Fibroblast of villous mesenchyme (primary cell): ENCODE data around the gene MYRF. TPM values are rescaled to one million over a fixed set of nuclear protein-coding genes. Genes with fewer than 3 reads are reported as not detected.

Source experiments
- DNase-seq: peaks from one replicate; pipeline ENCODE4 v3.0.0-alpha.2; 2010; ENCODE audit warnings: low read depth
- H3K4me3 ChIP-seq: 2 replicates; pipeline ENCODE4 v1.5.1; 2011; ENCODE audit warnings: low read depth, mild to moderate bottlenecking, low read length
- total RNA-seq: library from RNA; depleted of rRNA; stranded (reverse); fragments of >200 nt; gene quantifications from 2 replicates; pipeline ENCODE4 v1.2.3, GENCODE V29; 2012
- TF ChIP-seq, protein P1 (sequence below): IDR thresholded peaks from 2 replicates; pipeline ENCODE4 v1.5.1; 2012; ENCODE audit warnings: low read depth, mild to moderate bottlenecking, low read length; ENCODE audit not compliant: insufficient read depth

The MYRF gene
- total RNA-seq, 1 donor, result 2.6 TPM

DNA sequence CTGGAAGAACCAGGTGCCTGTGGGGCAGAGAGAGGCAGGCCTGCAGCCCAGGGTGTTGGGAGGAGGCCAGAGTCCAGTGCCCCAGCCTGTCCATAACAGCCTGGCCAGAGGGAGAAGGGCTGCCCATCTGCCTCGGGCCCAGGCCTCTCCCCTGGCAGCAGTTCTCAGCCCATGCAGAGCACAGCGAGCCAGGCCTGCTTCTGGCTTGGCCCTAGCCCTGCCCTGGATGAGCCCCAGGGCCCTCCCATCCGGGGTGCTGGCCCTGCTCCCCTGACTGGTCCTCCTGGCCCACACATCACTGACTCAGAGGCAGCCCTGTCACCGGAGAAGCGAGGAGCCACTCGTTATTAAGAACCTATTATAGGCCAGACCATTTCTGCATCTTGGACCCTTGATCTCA is 19.7 kb upstream of the MYRF start:
- no peak overlapping the region for H3K4me3 ChIP-seq
- TF ChIP-seq, protein P1, sequence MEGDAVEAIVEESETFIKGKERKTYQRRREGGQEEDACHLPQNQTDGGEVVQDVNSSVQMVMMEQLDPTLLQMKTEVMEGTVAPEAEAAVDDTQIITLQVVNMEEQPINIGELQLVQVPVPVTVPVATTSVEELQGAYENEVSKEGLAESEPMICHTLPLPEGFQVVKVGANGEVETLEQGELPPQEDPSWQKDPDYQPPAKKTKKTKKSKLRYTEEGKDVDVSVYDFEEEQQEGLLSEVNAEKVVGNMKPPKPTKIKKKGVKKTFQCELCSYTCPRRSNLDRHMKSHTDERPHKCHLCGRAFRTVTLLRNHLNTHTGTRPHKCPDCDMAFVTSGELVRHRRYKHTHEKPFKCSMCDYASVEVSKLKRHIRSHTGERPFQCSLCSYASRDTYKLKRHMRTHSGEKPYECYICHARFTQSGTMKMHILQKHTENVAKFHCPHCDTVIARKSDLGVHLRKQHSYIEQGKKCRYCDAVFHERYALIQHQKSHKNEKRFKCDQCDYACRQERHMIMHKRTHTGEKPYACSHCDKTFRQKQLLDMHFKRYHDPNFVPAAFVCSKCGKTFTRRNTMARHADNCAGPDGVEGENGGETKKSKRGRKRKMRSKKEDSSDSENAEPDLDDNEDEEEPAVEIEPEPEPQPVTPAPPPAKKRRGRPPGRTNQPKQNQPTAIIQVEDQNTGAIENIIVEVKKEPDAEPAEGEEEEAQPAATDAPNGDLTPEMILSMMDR, result no peak
- peak; percentile 23 for DNase-seq

DNA sequence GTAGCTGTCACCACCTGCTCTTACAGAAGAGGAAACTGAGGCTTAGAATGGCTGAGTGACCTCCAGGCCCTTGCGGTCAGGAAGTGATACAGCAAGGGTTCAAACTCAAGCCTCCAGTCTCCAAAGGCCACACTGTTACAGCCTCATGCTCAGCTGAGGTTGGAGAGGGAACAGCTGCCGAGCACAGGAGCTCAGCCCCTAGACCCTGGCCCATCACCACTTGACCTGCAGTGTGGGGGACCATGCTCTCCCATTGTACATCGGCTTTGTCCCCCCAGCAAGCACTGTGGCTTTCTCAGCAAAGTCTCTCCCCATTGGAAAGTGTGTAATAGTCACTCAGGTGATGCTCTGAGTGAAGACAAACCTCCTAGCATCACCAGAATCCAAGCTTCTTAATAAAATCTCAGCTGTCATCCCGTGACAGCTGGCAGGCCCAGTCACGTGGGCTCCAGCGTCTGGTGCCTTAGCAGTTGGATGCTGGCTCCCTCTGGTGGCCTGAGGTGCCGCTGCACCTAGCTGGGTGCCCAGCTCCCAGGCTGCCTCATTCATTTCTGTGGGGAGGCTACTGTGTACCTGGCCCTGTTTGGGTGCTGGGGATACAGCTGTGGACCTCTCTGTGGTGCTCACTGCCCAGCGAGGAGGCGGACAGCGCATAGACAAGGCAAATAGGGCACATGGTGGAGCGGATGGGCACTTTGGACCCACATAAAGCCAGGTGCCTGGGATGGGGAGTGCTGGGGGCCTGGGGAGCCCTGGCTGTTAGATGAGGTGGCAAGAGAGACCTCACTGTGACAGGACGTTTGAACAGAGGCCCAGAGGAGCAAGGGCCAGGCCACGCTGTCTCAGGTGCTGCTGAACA is 19.1 kb upstream of the MYRF start:
- DNase-seq, result peak; percentile 86
- H3K4me3 ChIP-seq, result no peak overlapping the region
- TF ChIP-seq, protein P1, result peak; percentile 99

DNA sequence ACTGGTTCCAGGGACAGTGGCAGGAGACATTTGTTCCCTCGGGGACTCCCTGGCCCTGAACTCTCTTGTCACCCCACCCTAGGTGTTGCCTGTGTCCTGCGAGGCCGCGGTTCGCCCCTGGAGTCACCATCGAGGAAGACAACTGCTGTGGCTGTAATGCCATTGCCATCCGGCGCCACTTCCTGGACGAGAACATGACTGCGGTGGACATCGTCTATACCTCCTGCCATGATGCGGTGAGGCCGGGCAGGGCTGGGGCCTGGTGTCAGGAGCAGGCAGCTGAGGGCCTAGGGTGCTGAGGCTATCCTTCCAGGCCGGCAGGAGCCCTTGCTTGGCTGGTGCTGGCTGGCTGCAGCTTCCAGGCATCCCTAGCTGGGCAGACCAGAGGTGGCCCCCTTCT is 17.7 kb upstream of the MYRF start:
- DNase-seq, result no peak
- H3K4me3 ChIP-seq, result no peak overlapping the region
- TF ChIP-seq, protein P1, result no peak

DNA sequence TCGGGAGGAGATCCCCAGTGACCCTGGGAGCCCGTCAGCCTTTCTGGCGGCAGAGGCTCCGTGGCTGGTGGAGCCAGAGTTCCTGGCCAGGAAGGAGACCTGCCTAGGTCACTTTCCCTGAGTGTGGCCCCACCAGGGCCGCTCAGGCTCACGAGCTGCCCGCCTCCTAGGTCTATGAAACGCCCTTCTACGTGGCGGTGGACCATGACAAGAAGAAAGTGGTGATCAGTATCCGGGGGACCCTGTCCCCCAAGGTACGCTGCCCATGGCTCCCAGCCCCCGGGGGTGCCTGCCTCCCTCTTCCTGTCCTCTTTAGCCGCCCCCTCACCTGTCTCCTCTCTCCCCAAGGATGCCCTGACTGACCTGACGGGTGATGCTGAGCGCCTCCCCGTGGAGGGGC is 17.0 kb upstream of the MYRF start:
- H3K4me3 ChIP-seq, result no peak overlapping the region
- no peak for DNase-seq
- TF ChIP-seq, protein P1, result no peak

DNA sequence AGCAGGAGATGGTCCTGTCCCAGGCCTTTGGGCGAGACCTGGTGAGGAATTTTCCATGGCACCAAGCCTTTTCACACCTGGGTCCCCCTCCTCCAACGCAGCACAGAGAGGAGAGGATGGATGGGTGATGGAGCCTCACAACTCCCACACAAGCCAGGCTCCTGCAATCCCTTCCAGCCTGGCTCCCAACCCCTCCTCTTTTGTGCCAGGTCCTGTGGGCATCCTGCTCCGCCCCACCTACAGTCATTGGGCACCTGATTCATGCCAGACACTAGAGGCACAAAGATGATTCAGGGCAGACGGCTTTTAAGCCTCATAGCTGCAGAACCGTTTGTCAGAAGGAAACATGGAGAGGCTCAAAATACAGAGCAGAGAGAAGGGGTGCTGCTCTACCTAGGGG is 16.1 kb upstream of the MYRF start:
- no peak overlapping the region for H3K4me3 ChIP-seq
- no peak for DNase-seq
- TF ChIP-seq, protein P1, result no peak

DNA sequence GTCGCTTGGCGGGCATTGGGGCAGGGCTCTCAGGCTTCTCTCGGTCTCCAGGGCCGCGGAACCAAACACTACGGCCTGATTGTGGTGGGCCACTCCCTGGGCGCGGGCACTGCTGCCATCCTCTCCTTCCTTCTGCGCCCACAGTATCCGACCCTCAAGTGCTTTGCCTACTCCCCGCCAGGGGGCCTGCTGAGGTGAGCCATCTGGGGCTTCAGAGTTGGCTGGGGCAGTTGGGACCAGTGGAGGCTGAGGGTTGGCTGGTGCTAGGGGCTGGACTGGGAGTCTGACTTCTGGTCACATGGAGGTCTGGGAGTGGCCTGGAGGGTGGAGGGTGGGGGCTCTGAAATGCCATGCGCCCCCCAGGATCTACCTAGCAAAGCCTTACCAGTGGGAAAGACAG is 15.3 kb upstream of the MYRF start:
- TF ChIP-seq, protein P1, result no peak
- no peak for DNase-seq

More for the DNA sequence above, 15.3 kb upstream of the MYRF start:
- H3K4me3 ChIP-seq, result no peak overlapping the region
